Measurements from ENCODE around the gene STX8. TPM values are rescaled to one million over a fixed set of nuclear protein-coding genes. Genes with fewer than 3 reads are reported as not detected.

Gene STX8
- total RNA-seq, 1 donor from 2014 or later = 54.8 TPM

DNA sequence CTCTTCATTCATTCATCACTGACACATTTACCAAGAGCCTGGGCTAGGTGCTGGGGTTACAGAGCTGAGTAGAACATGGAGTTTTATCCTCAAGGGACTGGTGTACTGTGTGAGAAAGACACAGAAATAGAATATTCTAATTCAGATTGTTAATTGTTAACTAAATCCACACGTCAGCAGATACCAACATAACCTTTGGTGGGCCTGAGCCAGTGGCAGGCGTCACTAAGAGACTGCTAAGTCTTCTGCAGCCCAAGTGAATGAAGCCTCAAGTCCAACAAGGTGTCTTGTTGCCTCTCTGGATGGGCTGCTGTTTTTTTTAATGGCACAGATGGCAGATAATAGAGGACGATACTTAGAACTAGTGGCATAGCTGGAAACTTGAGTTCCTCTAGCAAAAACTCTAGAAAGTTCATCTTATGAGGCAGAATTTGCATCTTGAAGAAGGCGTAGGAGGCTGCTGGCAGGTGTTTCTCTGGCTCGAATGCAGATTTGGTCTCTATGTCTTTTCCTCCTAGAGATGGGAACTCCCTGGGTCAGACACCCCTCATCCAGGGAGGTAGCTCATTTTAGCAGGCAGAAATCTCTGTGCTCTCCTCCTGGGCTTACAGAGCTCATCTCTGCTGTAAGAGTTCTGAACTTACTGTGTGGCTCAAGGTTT, 374.8 kb downstream of the STX8 start:
- Histone ChIP-seq H3K79me2 (ENCODE audit: insufficient read depth, low read length) (no peaks in the 10 kb centered on the region), H3K4me3 (ENCODE audit: insufficient read depth, low read depth, low read length) (no peak overlapping the region), H3K9me3 (ENCODE audit: insufficient read depth, low read depth, low read length) (no peaks in the 10 kb centered on the region), H3K27me3 (ENCODE audit: insufficient read depth, low read length) (peaks cover 4% of the 10 kb centered on the region), H3K27ac (ENCODE audit: low read depth, low read length) (no peak overlapping the region), H3K9ac (ENCODE audit: low read length) (no peak overlapping the region), H3K4me1 (ENCODE audit: insufficient read depth, low read length) (no peaks in the 10 kb centered on the region), H3K36me3 (ENCODE audit: insufficient read depth, low read length) (no peaks in the 10 kb centered on the region), H3K4me2 (ENCODE audit: low read length) (no peak overlapping the region), H2AFZ (ENCODE audit: low read depth, low read length) (no peak overlapping the region), H4K20me1 (ENCODE audit: insufficient read depth, low read length) (no peaks in the 10 kb centered on the region)
- H3K9me3 Mint-ChIP-seq (ENCODE audit: unreplicated experiment) = peaks cover 19% of the 10 kb centered on the region
- H3K27ac Mint-ChIP-seq (ENCODE audit: unreplicated experiment) = no peak overlapping the region
- H3K4me3 Mint-ChIP-seq (ENCODE audit: unreplicated experiment) = no peak overlapping the region
- FAIRE-seq (no peak), DNase-seq (ENCODE audit: low read depth) (no peak)
- H3K27me3 Mint-ChIP-seq (ENCODE audit: low read depth, unreplicated experiment) = peaks cover 47% of the 10 kb centered on the region
- H3K4me1 Mint-ChIP-seq (ENCODE audit: low read depth, unreplicated experiment) = no peaks in the 10 kb centered on the region
- H3K36me3 Mint-ChIP-seq (ENCODE audit: low read depth, unreplicated experiment) = peaks cover 3% of the 10 kb centered on the region
- TF ChIP-seq, protein P1, sequence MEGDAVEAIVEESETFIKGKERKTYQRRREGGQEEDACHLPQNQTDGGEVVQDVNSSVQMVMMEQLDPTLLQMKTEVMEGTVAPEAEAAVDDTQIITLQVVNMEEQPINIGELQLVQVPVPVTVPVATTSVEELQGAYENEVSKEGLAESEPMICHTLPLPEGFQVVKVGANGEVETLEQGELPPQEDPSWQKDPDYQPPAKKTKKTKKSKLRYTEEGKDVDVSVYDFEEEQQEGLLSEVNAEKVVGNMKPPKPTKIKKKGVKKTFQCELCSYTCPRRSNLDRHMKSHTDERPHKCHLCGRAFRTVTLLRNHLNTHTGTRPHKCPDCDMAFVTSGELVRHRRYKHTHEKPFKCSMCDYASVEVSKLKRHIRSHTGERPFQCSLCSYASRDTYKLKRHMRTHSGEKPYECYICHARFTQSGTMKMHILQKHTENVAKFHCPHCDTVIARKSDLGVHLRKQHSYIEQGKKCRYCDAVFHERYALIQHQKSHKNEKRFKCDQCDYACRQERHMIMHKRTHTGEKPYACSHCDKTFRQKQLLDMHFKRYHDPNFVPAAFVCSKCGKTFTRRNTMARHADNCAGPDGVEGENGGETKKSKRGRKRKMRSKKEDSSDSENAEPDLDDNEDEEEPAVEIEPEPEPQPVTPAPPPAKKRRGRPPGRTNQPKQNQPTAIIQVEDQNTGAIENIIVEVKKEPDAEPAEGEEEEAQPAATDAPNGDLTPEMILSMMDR (IDR thresholded peaks at IDR 0.05; ENCODE audit: insufficient read depth, low read depth, low read length) = no peak
- TF ChIP-seq EZH2 (IDR thresholded peaks at IDR 0.05; ENCODE audit: insufficient read depth, low read length) = no peak

Other genes starting within 250 kb of the STX8 start
- not detected in 2 replicates for gene CFAP52, start 822 bp upstream of the STX8 start, total RNA-seq
- 5.3 and 7.0 TPM in 2 replicates for gene USP43, start 69.7 kb upstream of the STX8 start, total RNA-seq
- not detected in 2 replicates for gene DHRS7C, start 215.8 kb upstream of the STX8 start, total RNA-seq
- not detected in 2 replicates for gene GSG1L2, start 246.3 kb upstream of the STX8 start, total RNA-seq

Measured in astrocyte (in vitro differentiated cells and primary cell).